Retinal pigment epithelial cell (primary cell): Measurements from ENCODE around the gene TTC21A.
A peak's percentile ranks its signal among the peaks of the same experiment; 100 is the strongest.

ENCODE experiments used
- DNase-seq: peaks from one replicate; pipeline ENCODE4 v3.0.0-alpha.2; 2010; ENCODE audit warnings: low read depth
- H3K4me3 ChIP-seq: 2 replicates; pipeline ENCODE4 v1.5.1; 2011; ENCODE audit warnings: mild to moderate bottlenecking, low read length, control low read depth, moderate library complexity
- CTCF ChIP-seq: conservative IDR thresholded peaks from 2 replicates; pipeline ENCODE4 v1.5.1; 2011; ENCODE audit warnings: low read depth, low read length, control low read depth, inconsistent platforms

TTC21A gene

DNA sequence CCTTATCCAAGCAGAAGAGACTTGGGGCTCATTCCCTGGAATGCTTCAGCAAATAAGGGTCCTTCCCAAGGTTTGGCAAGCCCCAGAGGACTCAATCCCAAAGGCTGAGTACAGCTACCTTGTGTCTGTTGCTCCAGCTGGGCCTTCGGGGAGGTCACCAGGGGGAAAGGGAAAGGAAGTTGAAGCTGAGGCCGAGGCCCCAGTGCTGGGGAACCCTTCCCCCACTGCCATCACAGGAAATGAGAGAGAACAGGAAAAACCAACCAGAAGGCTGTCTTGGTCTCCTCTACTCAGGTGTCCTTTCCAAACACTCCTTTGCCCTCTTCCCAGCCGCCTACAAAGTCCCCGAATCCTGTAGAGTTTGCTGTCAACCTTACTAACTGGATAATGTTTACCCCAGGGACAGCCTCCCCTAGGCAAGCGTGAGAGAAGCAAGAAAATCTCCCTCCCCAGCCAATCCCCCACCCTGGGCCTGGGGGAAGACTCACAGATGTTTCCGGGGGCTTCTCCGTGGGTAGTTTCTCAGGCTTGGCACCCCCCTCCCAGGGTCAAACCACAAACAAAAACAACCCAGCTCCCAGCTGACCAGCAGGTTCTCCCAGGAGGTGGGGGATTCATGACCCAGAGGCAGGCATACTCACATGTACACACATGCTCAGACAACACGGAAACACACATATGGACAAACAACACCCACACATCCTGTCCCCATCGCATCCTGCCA is 40.4 kb downstream of the TTC21A start:
- no peak for DNase-seq
- H3K4me3 ChIP-seq = peak overlapping the region; percentile 17
- TF ChIP-seq CTCF = no peak

DNA sequence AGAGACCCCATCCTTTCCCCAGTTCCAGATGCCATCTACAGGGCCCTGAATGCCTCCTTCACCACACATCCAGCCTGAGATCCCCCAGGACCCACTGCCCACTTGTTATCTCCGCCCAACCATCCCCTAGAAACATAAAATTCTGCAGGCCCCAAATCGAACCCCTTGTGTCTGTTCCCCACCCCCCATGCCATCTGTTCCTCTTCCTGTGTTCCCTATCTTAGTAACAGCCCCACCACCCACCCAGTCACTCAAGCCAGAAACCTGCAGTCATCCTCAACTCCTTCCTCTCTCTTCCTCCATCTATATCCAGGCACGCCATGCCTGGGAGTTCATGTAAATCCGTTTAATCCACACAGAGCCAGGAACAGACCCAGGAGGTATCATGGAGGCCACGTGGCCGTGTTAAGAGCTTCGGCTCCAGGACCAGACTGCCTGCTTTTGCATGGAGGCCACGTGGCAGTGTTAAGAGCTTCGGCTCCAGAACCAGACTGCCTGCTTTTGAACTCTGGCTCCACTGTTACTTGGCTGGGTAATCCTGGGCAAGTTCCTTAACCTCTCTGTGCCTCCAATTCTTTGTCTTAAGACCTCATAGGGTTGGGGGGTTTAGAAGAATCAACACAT is 41.1 kb downstream of the TTC21A start:
- no peak for DNase-seq
- H3K4me3 ChIP-seq = peak overlapping the region; percentile 17
- TF ChIP-seq CTCF = no peak

- TF ChIP-seq CTCF = no peak
- no peak for DNase-seq
- no peak overlapping the region for H3K4me3 ChIP-seq
Observed at GRCh38 chr3:39149059-39149455, 41.6 kb downstream of the TTC21A start.

DNA sequence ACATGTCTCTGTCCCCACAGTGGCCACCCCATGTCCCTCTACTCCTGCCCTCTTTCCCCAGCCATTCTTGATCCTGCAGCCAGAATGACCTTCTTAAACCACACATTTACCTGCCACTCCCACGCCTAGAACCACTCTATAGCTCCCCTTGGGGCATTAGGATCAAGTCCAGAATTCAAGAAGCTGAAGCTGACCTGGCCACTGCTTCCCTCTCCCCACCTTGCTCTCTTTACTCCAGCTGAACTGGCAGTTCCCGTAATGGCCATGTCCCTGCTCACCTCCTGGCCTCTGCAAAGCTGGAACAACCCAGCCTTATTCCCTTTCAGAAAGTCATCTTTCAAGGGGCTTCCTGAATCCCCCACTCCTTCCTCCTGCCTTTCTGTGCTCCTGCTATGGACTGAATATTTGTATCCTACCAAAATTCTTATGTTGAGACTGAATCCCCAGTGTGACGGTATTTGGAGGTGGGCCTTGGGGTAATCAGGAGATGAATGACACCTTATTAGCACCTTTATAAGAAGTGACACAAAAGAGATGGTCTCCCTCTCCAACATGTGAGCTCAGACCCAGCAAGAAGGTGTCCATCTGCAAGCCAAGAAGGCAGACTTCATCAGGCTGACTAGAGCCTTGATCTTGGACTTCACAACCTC is 42.1 kb downstream of the TTC21A start:
- peak overlapping the region; percentile 96 for H3K4me3 ChIP-seq
- no peak for TF ChIP-seq CTCF
- DNase-seq = no peak

DNA sequence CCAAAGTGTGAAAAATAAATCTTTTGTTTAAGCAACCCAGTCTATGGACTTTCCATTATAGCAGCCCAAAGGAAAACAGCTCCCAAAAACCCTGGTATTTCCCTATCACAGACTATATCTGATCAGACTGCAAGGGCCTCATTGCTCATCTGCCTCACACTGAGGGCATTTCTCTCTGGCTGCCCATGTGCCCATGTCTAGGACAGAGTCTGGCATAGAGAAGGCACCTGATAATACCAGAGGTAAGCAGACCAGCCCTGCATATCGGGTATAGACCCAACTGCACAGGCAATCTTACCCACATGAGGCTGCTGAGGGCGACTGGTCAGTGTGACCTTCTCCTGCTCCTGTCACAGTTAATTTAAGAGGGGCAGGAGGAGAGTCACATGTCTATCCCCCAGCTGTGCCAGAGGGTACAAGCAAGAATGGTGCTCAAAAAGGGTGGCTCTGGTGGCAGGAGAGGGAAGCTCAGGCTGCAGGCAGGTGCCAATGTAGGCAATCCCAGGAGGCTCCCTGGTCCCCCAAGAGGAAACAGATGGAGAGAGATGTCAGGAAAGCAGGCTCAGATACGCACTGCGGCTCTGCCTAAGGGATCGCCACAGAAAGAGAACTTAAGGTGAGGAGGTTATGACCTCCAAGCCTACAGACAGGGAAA is 42.8 kb downstream of the TTC21A start:
- no peak for TF ChIP-seq CTCF
- DNase-seq = no peak
- H3K4me3 ChIP-seq = peak overlapping the region; percentile 96

DNA sequence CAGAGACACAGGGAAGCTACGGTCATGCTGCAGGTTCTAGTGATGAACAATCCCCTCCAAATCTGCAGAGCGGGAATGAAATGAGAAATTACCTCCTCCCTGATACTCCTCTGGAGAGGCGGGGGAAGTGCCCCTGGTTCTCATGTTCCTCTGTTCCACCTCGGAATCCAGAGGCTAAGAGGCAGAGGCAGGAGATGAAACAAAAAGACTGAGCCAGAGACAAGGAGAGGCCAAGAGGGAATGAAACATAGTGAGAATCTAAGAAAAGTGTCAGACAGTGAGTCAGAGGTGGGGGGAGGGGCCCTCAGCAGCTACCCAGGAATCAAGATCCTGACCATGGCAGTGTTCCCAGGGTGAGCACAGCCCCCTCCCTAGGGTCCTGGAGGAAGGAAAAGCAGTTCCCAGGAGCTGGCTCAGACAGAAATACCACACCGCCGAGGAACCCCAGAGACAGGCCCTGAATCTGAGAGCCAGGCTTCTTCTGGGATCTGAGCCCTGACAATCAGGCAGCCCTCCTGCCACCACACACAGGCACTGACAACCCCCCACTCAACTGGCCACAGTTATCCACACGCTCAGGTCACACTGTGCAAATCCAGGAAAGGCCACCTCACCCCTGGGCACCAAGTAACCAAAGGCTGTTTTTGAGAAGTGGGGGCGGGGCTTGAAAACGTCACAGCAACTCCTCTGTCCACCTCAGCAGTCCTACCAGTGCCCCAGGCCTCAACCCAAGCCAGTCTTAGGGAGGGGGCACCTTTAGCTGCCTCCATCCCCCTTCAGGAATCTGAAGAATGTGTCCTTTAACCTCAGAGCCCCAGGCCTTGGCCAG is 43.5 kb downstream of the TTC21A start:
- TF ChIP-seq CTCF = no peak
- DNase-seq = peak; percentile 95
- H3K4me3 ChIP-seq = peak overlapping the region; percentile 96
